ENCODE measurements around the gene CACNA1G.

GRCh38 chr17:50571681-50572080 is 11.2 kb downstream of the CACNA1G start:
- TF ChIP-seq CTCF (IDR thresholded peaks at IDR 0.05) (no peak), POLR2A (IDR thresholded peaks at IDR 0.05) (no peak)
